Daoy (cell line): Measurements from ENCODE around the gene SDCCAG8. TPM values are rescaled to one million over a fixed set of nuclear protein-coding genes. Genes with fewer than 3 reads are reported as not detected.

Experiments
- DNase-seq: peaks from one replicate; pipeline ENCODE4 v3.0.0-alpha.2; 2015; ENCODE audit warnings: low read depth
- total RNA-seq: library from RNA; depleted of rRNA; stranded (reverse); fragments of >200 nt; shearing (Covaris generic); gene quantifications from 2 replicates; pipeline ENCODE4 v1.2.3, GENCODE V29; 2014

The SDCCAG8 gene
- total RNA-seq, 1 experiment from 2014 or later: 25.3 TPM

DNA sequence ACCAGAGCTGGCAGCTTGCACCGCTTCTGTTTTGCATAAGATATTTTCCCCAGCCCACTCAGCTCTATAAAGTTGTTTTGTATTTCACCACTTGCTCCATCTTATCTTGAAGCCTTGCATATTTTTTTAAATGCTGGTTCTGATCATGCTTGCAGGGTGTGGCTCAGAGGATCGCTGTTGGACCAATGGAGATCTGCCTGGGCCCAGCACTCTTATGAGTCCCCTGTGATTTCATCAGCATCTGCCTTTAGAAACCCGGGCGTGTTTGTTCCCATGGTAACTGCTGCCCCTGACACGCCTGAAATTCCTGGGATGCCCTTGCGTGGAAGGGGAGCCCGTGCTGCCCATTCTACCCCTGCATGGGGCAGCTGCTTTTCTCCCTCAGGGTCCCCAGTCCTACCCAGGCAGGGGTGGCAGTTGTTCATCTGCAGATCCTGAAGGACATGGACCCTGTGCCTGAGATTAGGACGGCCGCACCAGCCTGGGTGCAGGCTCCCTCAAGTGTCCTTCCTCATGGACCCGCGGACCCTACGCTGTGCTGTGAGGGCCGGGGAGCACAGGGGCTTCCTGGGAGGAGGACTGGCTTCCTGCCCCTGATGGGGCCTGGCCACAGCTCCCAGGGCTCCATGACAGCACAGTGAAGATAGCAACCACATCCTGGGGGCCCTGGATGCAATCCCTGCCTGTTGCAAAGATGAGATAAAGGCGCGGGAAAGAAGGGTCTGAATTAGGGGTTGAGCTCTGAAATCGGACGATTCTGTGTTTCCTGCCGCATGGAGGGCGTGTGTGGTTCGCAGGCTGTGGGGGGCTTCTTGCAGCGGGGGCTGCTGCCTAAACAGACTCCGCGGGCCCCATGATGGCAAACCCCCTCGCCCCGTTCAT, 226.5 kb downstream of the SDCCAG8 start:
- DNase-seq: no peak

DNA sequence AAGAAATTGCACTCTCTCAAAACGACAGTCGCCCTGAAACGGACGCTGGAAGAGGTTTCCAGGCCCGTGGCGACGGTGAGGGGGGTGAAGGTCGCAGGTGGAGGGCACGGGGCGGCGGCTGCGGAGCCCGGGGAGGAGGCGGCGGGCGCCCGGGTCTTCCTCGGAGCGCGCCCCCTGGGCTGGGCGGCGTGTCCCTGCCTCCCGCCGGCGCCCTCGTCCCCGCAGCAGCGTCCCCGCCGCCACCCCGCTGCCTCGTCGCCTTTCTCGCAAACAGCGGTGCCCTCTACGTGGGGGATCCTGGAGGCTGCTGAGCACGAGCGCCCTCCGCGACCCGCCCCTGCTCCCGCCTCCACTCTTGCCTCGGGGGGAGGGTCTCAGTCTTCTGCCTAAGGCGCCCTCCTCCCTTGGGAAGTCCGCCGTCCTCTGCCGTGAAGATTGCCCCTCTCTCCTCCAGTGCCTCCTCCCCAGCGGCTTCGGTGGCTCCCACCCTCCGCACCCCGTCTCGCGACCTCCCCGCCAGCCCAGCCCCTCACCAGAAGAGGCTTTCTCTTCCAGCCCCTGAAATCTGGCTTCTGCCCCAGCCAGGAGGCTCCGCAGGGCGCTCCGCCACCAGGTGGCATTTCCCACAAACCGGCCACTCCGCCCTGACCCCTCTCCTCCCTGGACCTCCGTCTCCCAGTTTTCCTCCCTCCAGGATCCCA, 227.4 kb downstream of the SDCCAG8 start:
- DNase-seq: no peak

DNA sequence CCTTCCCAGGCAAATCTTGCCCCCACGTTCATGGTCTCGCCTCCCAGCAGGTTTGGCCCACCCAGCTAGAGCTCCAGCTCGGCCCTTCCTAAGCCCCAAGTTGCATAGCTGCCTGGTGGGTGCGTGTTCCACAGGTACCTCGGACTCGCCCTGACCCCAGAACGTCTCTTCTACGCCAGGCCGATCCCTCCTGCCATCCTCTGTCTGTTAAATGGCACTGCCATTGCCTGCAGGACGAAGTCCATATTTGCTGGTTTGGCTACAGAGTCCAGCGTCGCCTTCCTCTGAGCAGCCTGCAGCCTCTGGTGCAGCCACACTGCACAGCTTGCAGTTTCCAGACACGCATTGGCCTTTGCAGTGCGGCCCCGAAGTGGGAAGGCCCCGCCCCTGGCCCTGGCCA, 228.1 kb downstream of the SDCCAG8 start:
- no peak for DNase-seq

DNA sequence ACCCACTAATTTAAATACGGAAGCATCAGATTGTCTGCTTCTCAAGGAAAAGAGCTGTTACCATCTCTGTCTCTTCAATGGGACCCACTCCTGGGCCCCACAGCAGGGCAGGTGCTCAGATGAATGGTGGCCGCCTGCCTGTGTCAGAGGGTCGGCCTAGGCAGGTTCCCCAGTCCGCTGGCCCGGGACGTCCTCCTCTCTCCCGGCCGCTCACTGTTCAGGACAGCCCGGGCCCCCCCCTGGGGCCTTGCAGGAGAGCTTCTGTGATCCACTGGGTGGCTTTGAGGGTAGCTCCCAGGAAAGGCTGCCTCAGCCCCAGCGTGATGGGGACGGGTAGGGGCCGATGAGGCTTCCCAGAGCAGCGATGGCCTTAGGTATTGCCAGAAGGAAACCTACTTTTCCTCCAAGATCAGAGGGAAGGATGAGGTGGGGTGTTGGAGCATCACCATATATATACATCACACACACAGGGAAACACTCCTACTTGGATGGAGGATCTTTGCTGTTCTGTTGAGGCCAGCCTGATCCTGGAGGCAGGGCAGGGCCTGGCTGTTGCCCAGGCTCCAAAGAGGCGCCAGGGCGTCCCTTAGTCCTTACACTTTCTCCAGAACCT, 231.3 kb downstream of the SDCCAG8 start:
- DNase-seq: no peak

DNA sequence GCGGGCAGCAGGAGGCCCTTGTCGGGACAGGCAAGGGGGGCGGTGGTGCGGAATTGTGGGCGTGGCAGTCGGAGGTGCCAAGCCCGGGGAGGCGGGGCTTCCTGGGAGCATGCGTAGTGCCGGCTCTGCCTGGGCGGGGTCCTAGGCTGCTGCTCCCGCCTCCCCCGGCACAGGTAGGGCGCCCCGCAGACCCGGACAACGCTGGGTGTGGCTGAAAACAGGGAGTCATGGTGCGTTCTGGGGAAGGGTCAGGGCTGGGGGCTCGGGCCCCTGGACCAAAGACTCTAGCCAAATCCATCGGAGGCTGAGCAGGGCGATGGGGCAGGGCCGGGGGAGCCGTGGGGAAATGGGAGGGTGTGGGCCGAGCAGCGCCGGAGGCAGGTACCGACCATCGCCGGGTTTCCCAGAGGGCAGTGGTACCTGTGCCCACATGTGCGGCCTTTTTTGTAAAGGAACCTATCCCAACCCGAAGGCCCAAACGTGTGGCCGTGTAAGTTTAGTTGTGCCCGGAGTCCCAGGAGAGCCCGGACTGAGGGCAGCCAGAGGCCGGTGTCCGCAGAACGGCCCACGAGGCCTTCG, 231.9 kb downstream of the SDCCAG8 start:
- DNase-seq: no peak

DNA sequence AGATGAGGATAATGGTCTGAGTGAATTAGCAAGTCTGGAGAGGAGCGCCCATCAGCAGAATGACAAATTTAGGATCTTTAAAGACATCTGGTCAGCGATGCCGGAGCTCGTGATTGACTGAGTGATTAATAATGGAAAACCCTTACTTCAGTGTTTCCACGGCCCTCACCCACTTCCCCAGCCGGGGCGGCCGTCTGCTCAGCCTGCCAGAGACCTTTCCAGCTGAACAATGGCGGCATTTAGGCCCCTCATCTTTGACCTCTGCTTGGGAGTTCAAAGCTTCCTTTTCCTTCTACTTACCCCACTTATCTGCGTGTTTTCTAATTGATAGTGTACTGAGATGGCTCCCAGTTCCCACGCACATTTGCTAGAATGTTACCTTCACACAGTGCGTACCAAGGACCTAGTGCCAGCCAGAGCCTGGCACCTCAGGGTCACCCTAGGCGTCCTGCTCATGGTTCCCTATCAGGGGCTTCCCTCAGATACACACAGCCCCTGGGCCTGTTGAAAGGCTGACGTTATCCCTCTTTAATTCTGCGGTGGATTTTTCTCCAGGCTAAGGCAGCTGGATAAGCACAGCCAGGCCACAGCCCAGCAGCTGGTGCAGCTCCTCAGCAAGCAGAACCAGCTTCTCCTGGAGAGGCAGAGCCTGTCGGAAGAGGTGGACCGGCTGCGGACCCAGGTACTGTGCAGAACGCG, 232.8 kb downstream of the SDCCAG8 start:
- DNase-seq: no peak

DNA sequence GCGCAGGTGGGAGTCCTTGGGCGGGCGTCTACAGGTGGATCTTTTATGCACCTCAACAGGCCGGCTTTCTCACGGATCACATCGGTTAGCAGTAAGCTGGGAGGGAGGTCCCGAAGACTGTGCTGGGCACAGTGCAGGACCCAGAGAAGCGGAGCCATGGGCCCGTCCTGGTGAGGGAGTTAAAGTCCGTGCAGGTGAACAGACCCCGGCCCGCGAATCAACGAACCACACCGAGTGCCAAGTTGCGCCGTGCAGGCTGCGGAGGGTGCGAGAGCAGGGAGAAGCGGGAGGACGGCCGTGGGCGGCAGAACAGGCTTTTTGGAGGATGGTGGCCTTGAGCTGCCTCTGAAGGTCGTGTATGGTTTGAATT, 233.3 kb downstream of the SDCCAG8 start:
- no peak for DNase-seq

DNA sequence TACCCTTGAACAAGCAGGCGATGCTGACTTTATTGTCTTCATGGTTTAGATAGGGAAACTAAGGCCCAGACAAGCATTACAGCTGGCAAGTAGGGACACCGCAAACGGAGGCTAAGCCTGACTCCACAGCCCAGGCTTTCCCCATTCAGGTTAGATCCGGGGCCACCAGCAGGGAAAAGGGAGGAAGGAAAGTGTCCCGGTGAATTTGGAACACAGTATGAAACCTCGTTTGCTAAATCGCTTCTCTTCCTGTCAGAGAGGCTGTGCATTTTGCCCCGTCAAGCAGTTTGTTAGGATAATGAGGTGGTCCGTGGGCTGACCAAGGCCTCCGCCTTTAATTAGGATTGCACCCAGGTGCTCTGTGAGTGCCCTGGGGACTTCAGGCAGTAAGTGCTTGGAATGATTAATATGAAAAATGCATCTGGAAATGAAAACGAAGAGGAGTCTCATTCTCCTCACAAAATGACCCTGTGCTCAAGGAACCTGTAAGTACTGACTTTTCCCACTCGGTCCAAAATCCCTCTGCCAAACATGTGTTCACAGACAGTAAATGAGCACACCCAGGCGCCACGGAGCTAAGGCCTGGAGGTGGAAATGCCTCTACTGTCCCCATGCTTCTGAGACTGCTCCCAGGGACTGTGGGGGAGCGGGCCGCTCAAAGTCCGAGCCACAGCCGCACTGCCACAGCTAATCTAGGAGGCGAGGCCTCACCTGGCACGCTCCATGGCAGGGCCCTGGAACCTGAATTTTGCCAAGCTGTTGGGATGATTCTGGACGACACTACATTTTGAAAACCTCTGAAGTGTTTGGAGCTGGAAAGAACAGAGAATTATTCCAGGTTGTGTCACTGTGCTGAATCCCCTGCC, 234.1 kb downstream of the SDCCAG8 start:
- DNase-seq: no peak

DNA sequence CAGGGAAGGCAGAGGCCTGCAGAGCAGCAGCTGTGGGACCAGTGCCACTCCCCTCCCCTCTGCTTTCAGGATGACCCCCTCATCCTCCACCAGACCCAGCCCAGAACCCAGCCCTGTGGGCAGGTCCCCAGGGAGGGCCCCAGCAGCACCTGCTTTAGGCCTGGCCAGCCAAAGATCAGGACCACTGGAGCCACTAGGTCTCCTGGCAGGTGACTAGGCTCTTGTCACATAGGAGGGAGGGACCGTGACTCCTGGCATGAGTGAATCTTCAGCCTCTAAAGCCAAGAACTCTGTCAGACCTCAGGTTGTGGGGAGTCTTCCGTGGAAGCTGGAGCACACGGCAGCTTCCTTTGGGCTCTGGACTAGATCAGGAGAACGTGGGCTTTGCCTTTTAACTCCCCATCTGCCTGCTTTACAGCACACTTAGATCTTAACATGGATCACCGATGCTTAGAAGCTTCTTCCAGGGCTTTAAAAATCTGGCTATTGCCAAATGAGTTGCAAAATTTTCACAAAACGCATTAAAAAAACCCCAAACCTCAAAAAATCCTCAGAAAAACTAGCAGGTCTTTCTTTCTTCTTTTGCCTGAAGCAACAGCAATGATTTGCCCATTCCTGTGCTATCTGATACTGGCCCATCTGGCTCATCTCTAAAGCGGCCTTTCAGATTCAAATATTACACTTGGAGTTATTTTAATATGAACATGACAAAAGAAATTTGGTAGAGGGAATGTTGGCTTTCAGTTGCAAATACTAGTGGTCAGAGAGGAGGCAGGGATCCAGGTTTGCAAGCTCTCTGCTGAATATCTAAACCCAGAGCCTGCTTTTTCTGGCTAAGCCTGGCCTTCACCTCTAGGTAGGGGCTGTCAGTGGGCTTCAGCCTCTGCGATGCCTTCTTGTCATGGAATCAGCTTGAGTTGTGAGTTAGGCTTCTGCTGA, 235.2 kb downstream of the SDCCAG8 start:
- no peak for DNase-seq

DNA sequence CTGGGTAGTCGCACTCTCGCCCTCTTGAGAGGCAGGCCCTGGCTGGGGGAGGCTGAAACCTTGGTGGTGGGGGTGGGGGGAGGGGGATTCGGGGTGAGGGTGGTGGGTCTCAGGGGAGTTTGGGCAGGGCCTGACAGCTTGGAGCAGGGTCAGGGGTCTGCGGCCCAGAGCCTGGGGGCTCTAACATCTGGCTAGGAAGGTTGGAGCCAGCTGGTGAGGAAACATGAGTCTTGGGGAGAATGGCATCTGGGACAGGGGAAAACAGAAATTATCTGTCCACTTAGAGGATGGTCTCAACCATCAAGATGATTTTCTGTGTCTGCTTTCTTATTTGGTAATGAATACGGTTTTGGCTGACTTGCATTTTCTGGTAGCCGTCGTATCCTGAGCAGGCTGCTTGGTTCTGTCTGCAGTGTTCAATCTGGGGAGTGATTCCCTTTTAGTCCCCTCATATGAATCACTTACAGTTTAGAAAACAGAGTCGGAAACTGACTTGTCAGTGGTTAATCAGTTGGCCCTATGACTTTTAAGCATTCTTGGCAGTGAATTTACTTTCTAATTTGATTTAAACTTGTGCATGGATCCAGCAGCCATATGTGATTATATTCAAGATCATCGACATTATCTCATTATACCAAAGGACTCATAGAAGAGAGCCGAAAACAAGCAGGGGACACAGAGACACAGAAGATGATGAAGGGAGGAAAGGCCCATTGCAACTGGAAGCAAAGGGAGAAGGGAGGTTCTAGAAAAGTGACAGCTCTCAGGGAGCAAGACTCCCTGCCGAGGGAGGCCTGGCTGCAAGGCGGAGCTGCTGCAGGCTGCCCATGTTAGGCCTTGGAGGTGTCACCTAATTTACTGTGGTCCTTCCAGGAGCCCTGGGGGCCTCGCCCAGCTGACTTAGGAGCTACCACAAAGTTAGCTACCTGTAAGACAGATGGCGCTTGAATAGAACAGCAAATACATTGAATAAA, 237.6 kb downstream of the SDCCAG8 start:
- DNase-seq: no peak

DNA sequence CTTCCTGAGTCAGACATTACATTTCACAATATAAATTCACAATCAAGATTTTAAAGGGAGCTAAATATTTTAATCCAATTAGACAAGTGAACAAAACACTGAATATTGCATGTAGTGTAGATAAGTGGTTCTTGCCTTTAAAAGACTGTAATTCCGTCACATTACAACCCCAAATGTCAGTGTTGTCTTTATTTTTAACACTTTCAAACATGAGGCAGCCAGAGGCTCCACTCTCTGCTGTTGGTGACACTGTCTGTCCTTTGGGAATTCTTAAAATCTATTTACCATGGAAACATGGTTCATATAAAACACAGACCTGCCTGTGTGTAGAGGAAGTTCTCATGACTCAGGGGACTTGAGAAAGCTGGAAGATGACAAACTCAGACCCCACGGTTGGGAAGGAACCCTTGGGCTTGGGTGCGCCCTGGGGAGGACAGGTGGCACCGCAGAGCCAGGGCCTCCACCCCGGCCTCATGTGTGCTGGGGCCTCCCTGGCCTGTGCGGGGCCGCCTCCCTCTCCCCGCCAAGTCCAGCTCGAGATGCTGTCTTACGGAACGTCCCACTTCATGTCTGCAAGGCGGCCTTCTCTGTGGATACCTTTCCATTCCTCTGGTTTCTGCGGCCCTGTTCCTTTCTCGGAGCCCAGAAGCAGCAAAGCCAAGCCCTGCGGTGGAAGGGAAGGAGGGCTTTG, 239.0 kb downstream of the SDCCAG8 start:
- DNase-seq: no peak

DNA sequence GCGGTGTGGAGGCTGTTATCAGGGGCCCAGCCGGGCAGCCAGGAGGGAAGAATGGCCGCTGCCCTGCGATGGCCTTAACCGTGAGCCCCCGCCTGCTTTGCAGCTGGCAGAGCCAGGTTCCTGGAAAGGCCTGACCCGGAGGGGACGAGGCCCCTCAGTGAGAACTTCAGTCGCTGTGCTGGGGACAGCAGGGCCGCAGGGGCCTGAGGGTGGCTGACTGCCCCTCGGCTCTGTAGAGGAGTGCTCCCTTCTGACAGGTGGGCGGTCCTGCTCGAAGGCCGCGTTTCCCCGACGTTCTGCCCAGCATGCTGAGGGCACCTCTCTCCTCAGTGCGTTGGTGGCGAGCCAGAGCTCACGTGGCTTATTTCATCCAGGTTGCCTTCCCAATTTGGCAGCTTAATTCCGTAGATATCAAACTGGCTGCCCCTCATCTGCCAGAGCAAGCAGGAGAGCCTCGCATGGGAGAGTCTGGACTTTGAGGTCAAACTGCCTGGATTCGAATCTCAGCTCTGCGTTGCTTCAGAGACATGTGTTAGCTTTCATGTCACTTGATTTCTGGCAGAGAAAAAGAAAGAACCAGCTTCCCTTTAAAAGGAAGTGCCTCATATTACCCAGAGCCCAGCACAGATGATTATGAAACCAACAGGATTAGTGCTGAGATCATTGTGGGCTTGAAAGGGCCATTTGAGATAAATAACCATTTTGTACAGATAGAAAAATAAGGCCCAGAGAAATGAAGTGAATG, 239.8 kb downstream of the SDCCAG8 start:
- no peak for DNase-seq

DNA sequence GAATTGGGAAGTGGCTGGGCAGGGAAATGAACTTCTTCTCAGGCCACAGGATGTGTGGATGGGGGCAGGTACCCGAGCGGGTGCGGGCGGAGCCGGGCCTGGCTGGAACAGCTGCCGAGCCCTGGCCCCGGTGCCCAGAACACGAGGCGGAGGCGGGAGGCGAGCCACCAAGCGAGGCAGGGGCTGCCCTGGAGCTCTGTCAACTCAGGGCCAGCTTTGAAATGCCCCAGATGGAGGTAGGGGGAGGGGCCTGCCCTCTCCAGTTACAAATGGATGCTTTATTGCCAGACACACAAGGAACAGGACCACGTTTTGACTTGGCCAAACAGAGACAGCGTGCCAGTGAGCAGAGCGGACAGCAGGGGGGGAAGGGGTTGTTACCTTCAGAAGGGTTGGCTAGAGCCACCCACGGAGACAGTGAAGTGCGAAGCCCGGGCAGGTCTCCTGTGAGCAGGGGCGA, 240.4 kb downstream of the SDCCAG8 start:
- DNase-seq: no peak

DNA sequence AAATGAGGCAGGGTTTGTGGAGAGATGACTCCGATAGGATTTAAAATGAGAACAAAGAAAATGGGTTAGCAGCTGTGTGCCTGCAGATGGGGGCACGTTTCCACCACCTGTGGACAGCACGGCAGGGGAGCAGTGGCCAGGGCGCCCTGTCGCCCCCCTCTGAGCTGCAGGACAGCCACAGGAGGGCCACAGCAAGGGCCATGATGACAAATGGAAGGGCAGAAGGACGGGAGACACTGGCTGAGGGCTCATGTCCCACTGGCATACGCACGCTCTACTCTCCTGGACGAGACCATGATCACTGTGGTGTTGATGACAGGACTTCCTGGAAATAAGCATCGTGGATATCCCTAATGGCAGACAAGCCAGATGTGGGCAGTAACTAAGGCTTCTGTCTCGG, 241.0 kb downstream of the SDCCAG8 start:
- no peak for DNase-seq

DNA sequence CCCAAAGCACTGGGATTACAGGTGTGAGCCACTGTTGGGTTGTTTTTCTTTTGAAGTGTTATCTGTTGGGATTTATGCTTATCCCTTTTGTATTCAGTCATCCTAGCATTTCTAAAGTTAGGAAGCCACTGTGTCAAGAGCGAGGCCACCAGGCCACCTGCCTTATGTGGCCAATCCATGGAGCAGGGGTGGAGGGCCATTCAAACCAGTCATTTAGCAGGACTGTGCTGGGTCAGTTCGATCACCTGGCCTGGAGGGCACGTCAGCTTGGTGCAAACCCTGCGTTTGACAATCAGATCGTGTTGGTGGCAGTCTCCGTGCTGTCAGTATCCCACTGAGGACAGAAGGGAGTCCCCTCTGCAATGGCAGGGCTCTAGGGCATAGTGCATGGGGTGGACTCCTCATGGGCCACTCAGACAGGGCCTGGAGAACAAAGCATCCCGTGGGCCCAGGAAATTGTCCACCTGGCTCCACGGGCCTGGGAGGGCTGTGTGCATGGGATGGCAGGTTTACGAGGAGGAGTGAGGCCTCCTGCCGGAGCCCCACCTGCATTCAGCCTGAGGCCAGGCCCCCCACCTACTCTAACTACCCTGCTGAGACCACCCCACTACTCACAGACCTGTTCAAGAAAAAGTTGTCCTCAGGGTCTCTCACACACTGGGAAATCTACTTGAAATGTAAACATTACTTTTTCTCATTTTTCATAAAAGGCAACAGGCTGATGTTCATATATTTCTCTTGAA, 242.3 kb downstream of the SDCCAG8 start:
- no peak for DNase-seq

DNA sequence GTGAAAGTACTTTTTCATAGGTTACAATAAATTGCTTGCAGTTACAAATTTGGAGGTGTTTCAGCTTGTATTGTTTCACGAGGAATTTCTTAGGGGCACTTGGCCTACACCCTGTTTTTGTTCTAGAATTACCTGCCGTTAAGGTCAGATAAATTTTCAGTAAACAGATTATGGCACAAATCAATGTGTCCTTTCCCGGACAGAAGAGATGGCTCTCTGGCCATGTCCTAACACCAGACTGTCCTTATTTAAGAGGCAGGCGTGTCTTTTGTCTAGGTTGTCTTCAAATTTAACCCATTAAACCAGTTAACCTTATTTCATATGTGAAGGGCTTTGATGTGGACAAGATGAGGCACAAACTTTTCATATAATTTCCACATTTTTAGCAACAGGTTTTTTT, 243.4 kb downstream of the SDCCAG8 start:
- no peak for DNase-seq
